Right renal cortex interstitium (tissue), 3 donors: ENCODE data around the gene PNPLA5. TPM values are rescaled to one million over a fixed set of nuclear protein-coding genes. Genes with fewer than 3 reads are reported as not detected.

Source experiments
- DNase-seq, 3 donors: peaks; one replicate each; pipeline ENCODE4 v3.0.0-alpha.2; 2013; ENCODE audit warnings: low read depth in 3 of 3, low spot score in 2 of 3
- polyA plus RNA-seq, 3 donors: library from polyadenylated mRNA; unstranded; fragments of 120-200 nt; gene quantifications; one replicate each; pipeline ENCODE4 v1.2.1, GENCODE V29; 2013; ENCODE audit not compliant: insufficient read length in 3 of 3

Gene PNPLA5
- polyA plus RNA-seq, 3 donors, result 0.06 to 0.14 (median 0.08) TPM

DNA sequence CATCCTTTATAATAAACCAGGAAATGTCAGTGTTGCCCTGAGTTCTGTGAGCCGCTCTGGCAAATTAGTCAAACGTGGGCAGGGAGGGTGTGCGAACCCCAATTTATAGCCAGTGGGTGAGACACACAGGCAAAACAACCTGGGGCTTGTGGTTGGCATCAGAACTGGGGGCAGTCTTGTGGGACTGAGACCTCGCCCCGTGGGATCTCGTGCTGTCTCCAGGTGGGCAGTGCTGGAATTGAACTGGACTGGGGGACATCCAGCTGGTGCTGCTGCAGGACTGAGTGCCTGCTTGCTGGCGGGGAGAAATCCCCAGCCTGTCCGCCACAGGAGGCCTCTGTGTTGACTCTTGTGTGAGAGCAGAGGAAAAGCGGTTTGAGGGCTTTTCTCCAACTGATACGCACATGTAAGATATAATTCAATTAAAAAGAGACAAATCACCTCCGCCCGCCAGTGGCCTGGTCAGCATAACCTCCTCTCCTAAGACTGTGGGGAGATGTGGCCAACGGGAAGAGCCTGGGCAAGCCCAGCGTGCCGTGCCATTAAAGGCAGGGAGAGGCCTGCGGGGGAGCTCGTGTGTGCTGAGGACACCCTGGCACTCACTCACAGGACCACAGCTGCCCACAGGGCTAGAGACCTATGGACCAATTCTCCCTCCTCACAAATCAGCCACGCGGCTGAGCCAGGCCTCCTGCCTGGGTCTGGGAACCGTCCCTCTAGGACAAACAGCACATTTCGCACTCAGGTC is 47.9 kb downstream of the PNPLA5 start:
- DNase-seq, result no peak

- DNase-seq, result no peak
Observed at GRCh38 chr22:43841742-43842141, 50.1 kb downstream of the PNPLA5 start.

DNA sequence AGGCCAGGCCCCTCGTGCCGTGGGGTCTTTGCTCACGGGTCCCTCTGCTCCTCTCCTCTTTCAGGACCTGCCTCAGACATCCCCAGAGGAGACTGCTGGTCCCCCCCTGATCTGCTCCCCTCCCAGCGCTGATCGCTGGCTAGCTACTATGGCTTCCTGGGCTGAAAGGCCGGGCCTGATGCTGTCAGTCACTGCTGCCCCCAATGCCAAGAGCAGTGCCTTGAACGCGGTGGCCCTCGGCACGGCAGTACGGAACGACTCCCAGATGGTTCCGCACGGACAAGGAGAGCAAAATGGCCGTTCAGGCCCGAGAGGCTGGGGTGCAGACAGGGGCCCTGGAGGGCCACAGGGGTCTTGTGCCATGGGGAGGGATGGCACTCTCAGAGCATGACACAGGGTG is 51.0 kb downstream of the PNPLA5 start:
- DNase-seq, result no peak

DNA sequence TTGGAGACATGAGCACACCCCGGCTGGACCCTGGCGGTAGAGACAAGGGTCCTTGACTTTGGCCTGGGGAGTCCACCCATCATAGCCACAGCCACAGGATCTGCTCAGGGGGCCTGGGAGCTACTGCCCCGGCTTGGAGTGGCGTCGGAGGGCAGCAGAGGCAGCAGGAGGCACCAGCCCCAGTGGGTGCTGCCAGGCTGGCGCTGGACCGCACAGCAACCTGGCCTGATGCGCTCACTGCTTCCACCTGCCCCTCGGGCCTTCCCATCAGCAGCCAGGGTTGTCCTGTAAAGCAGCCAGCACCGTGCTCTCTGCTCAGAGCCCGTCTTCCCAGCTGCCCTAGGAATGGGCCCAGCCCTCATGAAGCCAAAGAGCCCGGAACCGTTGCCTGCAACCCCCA is 51.4 kb downstream of the PNPLA5 start:
- DNase-seq, result no peak

DNA sequence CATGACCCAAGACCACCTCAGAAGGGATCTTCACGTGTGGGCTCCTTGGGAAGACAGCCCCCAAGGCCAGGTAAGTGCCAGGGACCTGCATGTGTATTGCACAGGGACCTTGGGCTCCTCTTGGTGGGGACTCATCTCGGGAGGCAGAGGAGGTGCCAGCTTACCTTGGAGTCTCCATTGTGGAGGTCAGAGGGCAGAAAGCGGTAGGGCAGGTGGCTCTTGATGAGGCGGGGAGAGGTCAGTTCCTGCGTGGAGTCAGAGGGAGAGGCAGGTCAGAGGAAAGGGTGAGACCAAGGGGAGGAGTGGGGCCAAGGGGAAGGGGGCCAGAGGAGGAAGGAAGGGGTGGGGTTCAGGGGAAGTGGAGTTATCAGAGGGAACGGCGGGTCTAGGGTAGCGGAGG is 52.0 kb downstream of the PNPLA5 start:
- no peak for DNase-seq

GRCh38 chr22:43838571-43839307 is 53.1 kb downstream of the PNPLA5 start:
- DNase-seq, result no peak

DNA sequence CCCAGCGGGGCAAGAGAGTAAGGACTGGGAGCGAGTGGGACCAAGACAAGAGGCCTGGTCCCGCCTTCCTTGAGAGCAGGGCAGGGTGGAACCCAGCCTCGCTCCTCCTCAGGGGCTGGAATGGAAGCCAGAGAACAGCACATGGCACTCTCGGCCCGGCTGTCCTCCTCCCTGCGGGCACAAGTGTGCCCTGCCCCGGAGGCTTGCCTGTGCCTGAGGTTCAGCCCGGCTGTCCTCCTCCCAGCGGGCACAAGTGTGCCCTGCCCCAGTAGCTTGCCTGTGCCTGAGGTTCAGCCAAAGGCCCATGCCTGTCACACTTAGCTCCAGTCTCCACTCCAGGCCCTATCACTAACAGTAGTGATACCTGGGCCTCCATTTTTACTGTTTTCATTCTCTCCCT is 53.7 kb downstream of the PNPLA5 start:
- DNase-seq, result no peak

DNA sequence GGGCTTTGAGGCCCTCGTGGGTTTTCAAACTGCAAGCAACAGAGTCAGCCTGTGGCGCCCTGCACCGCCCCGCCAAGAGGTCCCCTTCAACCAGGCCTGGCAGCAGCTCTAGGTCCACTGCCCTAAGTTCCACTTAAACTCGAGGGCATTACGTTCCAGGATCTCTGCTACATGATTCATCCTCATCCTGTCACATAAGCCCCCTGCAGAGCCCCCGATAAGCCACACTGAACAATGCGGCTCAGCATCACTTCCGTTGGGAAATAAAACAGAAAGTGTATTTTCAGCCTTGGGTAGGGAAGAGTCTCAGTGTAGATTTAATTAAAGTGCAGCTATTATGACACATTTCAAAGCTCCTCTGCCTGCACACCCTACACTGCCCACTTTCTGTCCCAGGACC is 54.1 kb downstream of the PNPLA5 start:
- DNase-seq, result no peak

GRCh38 chr22:43835736-43836135 is 56.1 kb downstream of the PNPLA5 start:
- no peak for DNase-seq

GRCh38 chr22:43835166-43835565 is 56.6 kb downstream of the PNPLA5 start:
- DNase-seq, result no peak

DNA sequence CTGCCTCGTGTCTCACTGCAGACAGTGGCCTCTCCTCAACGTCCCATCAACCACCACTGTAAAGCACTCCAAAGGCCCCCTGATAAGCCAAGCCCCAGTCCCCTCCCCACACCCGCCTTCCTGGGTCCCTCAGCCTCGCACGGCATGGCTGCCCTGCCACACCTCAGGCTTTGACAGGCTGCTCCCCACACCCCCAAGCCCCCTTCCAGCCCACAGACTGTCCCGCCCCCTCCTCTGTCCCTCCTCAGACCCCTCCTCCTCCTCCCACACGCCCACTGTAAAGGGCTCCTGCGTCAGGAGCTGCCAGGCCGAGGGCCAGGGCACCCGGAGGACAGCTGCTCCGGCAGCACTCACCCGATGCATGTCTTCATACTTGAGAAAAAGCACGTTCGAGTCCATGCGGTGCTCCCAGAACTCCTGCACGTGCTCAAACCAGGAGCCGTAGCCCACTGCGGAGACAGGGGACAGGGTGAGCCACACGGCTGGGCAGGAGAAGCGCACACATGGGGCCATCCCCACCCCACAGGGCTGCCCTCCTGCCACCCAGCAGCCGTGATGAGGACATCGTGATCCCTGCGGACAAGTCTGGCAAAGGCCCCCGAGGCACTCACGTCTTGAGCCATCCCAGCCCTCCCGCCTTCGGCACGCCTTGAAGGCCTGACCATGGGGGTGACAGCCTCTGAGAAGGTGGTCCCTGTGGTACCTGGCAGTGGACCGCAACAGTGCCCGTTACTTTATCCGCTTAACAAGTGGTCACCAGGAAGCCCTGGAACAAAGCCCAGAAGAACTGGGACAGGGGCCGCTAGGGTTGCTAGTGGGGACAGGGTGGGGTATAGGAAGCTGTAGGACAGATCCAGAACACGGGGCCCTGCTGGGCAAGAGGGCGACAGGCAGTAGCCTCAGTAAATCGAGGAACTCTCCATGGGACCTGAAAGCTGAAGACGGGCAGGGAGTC is 58.2 kb downstream of the PNPLA5 start:
- no peak for DNase-seq

GRCh38 chr22:43832393-43833265 is 59.2 kb downstream of the PNPLA5 start:
- no peak for DNase-seq

DNA sequence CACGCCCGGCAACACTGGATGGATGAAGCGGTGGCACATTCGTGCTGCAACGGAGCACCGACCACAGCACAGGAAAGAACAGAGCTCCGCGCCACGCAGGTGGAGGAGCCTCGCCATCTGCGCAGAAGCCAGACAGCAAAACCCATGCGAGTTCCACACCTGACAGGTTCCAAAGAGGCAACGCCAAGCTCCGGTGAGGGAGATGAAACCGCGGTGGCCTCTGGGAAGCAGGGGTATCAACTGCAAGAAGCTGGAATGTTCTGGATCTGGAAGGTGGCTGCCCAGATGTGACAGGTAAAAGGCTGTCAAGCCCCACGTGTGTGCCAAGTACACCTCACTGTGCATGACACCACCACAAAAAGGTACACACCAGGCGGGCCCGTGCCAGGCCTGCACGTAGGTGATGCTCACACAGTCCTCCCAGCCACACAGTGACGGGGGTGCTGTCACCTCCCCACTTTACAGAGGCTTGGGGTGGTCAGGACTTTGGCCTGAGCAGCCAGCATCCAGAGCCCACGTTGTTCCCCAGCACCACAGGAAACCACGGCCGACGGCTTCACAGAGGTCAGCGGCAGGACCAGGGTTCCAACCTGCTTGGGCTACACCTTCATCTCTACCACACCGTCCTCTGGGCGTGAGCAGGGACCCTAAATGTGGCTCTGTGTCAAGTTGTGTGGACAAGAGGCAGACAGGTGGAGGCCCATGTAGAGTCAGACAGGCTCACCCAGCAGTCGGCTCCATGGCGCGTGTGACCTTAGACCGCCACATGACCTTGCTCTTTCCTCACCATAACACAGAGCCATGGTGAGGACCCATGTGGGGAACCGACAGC is 60.0 kb downstream of the PNPLA5 start:
- no peak for DNase-seq

DNA sequence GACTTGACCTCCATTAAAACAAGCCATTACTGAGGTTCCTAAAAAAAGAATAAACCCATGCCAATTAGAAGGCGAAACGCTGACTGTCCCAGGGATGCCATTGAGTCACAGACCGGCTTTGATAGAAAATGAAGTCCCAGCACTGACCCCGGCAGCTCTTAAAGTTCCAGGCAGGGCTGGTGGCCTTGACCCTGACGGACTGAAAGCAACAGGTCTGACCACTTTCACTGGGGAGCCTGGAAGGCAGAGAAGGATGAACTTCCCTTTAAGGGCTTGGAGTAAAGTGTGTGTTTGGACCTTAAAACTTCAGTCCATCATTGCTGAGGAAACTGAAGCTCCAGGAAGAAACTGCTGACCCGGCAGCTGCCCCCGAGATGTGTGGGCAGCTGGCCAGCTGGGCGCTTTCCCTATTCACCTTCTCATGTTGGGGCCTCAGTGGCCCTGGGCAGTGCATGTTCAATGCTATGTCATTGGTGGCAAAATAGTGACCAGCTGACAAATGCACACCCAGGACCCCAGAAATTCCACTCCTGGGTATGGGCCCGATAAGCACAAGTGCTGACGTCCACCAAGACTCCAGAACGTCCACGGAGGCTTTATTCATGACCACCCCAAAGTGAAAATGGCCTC is 60.8 kb downstream of the PNPLA5 start:
- no peak for DNase-seq

- no peak for DNase-seq
Observed at GRCh38 chr22:43829904-43830851, 61.6 kb downstream of the PNPLA5 start.
